SK-N-SH treated with all-trans-retinoic acid at 6 μM for 48 hours (cell line): ENCODE data around the gene CELF3.

Source experiments
- ATAC-seq: fragments of 200-7000 bp; cut with Tn5 transposase; 3 replicates; pipeline ENCODE4 v1.9.1; 2020; ENCODE audit warnings: mild to moderate bottlenecking, moderate library complexity
- BACH2 ChIP-seq: fragments of 250-450 bp; sonication (Bioruptor Pico); IDR thresholded peaks from 2 replicates; pipeline ENCODE4 v1.9.0; 2021; ENCODE audit warnings: mild to moderate bottlenecking, borderline replicate concordance
- CSDC2 ChIP-seq: fragments of 250-450 bp; sonication (Bioruptor Pico); IDR thresholded peaks from 2 replicates; pipeline ENCODE4 v1.5.0; 2020; ENCODE audit warnings: mild to moderate bottlenecking, moderate library complexity
- CSRNP3 ChIP-seq: fragments of 250-450 bp; sonication (Bioruptor Pico); IDR thresholded peaks from 2 replicates; pipeline ENCODE4 v1.5.1; 2021; ENCODE audit warnings: mild to moderate bottlenecking, moderate library complexity
- ESRRG ChIP-seq: fragments of 250-450 bp; sonication (Bioruptor Pico); IDR thresholded peaks from 2 replicates; pipeline ENCODE4 v1.6.1; 2021; ENCODE audit warnings: mild to moderate bottlenecking
- GLIS3 ChIP-seq: fragments of 250-450 bp; sonication (Bioruptor Pico); IDR thresholded peaks from 2 replicates; pipeline ENCODE4 v1.5.0; 2020; ENCODE audit warnings: mild to moderate bottlenecking, moderate library complexity
- ISL1 ChIP-seq: fragments of 250-450 bp; sonication (Bioruptor Pico); IDR thresholded peaks from 2 replicates; pipeline ENCODE4 v2.1.2; 2022; ENCODE audit warnings: mild to moderate bottlenecking, moderate library complexity
- OSR1 ChIP-seq: fragments of 250-450 bp; sonication (Bioruptor Pico); IDR thresholded peaks from 2 replicates; pipeline ENCODE4 v1.8.0; 2022; ENCODE audit warnings: moderate library complexity, mild to moderate bottlenecking, inconsistent platforms
- PATZ1 ChIP-seq: fragments of 250-450 bp; sonication (Bioruptor Pico); IDR thresholded peaks from 2 replicates; pipeline ENCODE4 v1.8.0; 2020; ENCODE audit warnings: mild to moderate bottlenecking, moderate library complexity, borderline replicate concordance
- POU6F1 ChIP-seq: fragments of 250-450 bp; sonication (Bioruptor Pico); IDR thresholded peaks from 2 replicates; pipeline ENCODE4 v1.8.0; 2021; ENCODE audit warnings: low read depth, mild to moderate bottlenecking, moderate library complexity, borderline replicate concordance
- RARB ChIP-seq: fragments of 250-450 bp; sonication (Bioruptor Pico); IDR thresholded peaks from 2 replicates; pipeline ENCODE4 v1.8.0; 2021; ENCODE audit warnings: mild to moderate bottlenecking, moderate library complexity
- TCF4 ChIP-seq: fragments of 250-450 bp; sonication (Bioruptor Pico); IDR thresholded peaks from 2 replicates; pipeline ENCODE4 v1.8.0; 2021; ENCODE audit warnings: mild to moderate bottlenecking, moderate library complexity, borderline replicate concordance
- TSHZ2 ChIP-seq: fragments of 250-450 bp; sonication (Bioruptor Pico); IDR thresholded peaks from 2 replicates; pipeline ENCODE4 v1.5.0; 2020; ENCODE audit warnings: mild to moderate bottlenecking, moderate library complexity
- ZC3H10 ChIP-seq: fragments of 250-450 bp; sonication (Bioruptor Pico); IDR thresholded peaks from 2 replicates; pipeline ENCODE4 v1.5.1; 2021; ENCODE audit warnings: mild to moderate bottlenecking, moderate library complexity
- ZFP3 ChIP-seq: fragments of 250-450 bp; sonication (Bioruptor Pico); IDR thresholded peaks from 2 replicates; pipeline ENCODE4 v1.5.0; 2020; ENCODE audit warnings: mild to moderate bottlenecking, moderate library complexity
- ZFP30 ChIP-seq: fragments of 450-650 bp; formaldehyde crosslinking; IDR thresholded peaks from 2 replicates; pipeline ENCODE4 v1.5.0; 2022; ENCODE audit warnings: mild to moderate bottlenecking, moderate library complexity
- ZNF565 ChIP-seq: fragments of 450-650 bp; formaldehyde crosslinking; conservative IDR thresholded peaks from 2 replicates; pipeline ENCODE4 v1.5.0; 2020; ENCODE audit warnings: low read depth, mild to moderate bottlenecking, moderate library complexity
- ZNF70 ChIP-seq: fragments of 450-650 bp; formaldehyde crosslinking; IDR thresholded peaks from 2 replicates; pipeline ENCODE4 v1.5.0; 2020; ENCODE audit warnings: mild to moderate bottlenecking, moderate library complexity
- ZNF8 ChIP-seq: fragments of 450-650 bp; formaldehyde crosslinking; IDR thresholded peaks from 2 replicates; pipeline ENCODE4 v1.5.0; 2020; ENCODE audit warnings: mild to moderate bottlenecking, moderate library complexity

CELF3 gene

GRCh38 chr1:151711044-151711800 is 5.4 kb downstream of the CELF3 start:
- TF ChIP-seq TSHZ2 (CRISPR knock-in tag): no peak
- TF ChIP-seq RARB: no peak
- TF ChIP-seq POU6F1 (CRISPR knock-in tag): no peak
- no peak for TF ChIP-seq ZFP30 (CRISPR knock-in tag)
- TF ChIP-seq ZNF8 (CRISPR knock-in tag): no peak
- TF ChIP-seq TCF4: no peak
- TF ChIP-seq ZNF70: no peak
- TF ChIP-seq OSR1 (CRISPR knock-in tag): no peak
- TF ChIP-seq BACH2 (CRISPR knock-in tag): no peak
- TF ChIP-seq CSDC2 (CRISPR knock-in tag): no peak
- TF ChIP-seq ESRRG (CRISPR knock-in tag): no peak
- no peak for TF ChIP-seq ZNF565
- ATAC-seq: no peak

GRCh38 chr1:151710187-151710840 is 6.3 kb downstream of the CELF3 start:
- TF ChIP-seq CSRNP3 (CRISPR knock-in tag) (no peak), ZFP3 (CRISPR knock-in tag) (no peak), TSHZ2 (CRISPR knock-in tag) (no peak), CSDC2 (CRISPR knock-in tag) (no peak), GLIS3 (no peak), RARB (no peak), ESRRG (CRISPR knock-in tag) (no peak), PATZ1 (CRISPR knock-in tag) (no peak), ISL1 (no peak), ZNF70 (no peak), ZC3H10 (CRISPR knock-in tag) (no peak)
- peak; percentile 43 for ATAC-seq

GRCh38 chr1:151708891-151709290 is 7.7 kb downstream of the CELF3 start:
- no peak for TF ChIP-seq ZNF70
- TF ChIP-seq GLIS3: no peak
- no peak for ATAC-seq
